IPS DF 6.9 (cell line): ENCODE data around the gene C2orf92.
A peak's percentile ranks its signal among the peaks of the same experiment; 100 is the strongest.

Experiments used
- DNase-seq: peaks from one replicate; pipeline ENCODE4 v3.0.0-alpha.2; 2013; ENCODE audit warnings: low read depth, low spot score
- H3K27ac ChIP-seq: one replicate; pipeline ENCODE4 v1.5.1; 2013; ENCODE audit warnings: low read length, control low read depth
- H3K27me3 ChIP-seq: 2 replicates; pipeline ENCODE4 v1.6.1; 2013; ENCODE audit warnings: mild to moderate bottlenecking, low read length; ENCODE audit not compliant: control insufficient read depth, insufficient read depth
- H3K36me3 ChIP-seq: 2 replicates; pipeline ENCODE4 v1.6.1; 2013; ENCODE audit warnings: low read length; ENCODE audit not compliant: control insufficient read depth, insufficient read depth
- H3K4me1 ChIP-seq: 2 replicates; pipeline ENCODE4 v1.6.1; 2013; ENCODE audit warnings: low read length; ENCODE audit not compliant: control insufficient read depth, insufficient read depth
- H3K4me3 ChIP-seq: 2 replicates; pipeline ENCODE4 v1.5.1; 2013; ENCODE audit warnings: mild to moderate bottlenecking, low read length
- H3K9me3 ChIP-seq: 2 replicates; pipeline ENCODE4 v1.6.1; 2013; ENCODE audit warnings: low read length, inconsistent platforms; ENCODE audit not compliant: control insufficient read depth, insufficient read depth
- WGBS: extraction: QIAGEN DNeasy Blood & Tissue Kit; methylation state at CpG from one replicate; pipeline ENCODE4 v1.1.7; 2013; ENCODE audit warnings: mixed read lengths, missing lambda C conversion rate; ENCODE audit not compliant: insufficient read length, insufficient coverage; 5-methylcytosine and 5-hydroxymethylcytosine counted together

Gene C2orf92

DNA sequence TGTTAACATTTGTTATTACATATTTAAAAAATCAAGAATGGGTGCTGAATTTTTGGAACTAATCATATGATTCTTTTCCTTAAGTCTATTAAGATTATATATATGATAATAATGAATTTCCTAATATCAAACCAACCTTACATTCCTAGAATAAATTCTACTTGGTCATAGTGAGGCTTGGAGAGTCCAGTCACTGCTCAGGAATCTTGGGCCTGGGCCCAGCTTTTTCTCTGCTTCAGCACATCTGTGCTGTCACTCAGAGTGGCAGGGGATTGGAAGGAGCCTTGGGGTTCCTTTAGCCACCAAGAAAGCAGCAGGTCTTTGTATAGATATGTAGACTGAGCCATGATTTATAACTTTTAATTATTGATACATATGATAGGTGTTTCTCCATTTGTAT lies 24.0 kb downstream of the C2orf92 start:
- H3K27me3 ChIP-seq = no peaks in the 10 kb centered on the region
- no peaks in the 10 kb centered on the region for H3K9me3 ChIP-seq
- H3K27ac ChIP-seq = no peak overlapping the region
- no peak overlapping the region for H3K4me3 ChIP-seq
- DNase-seq = no peak
- H3K36me3 ChIP-seq = no peaks in the 10 kb centered on the region
- H3K4me1 ChIP-seq = peaks cover 2% of the 10 kb centered on the region; the same call in 1 of the 2 replicates

DNA sequence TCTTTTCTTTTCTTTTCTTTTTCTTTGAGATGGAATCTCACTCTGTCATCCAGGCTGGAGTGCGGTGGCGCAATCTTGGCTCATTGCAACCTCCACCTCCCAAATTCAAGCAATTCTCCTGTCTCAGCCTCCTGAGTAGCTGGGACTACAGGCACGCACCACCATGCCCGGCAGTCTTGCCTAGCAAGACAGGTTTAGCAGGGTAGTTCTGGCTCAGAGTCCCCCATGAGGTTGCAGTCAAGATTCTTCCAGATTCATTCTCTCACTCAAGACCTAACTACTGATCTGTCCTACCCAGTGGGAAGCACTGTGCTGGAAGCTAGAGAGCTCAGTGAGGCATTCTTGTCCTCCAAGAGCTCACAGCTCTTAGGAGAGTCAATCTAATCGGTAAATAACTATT lies 26.2 kb downstream of the C2orf92 start:
- Histone ChIP-seq H3K27me3 (no peaks in the 10 kb centered on the region), H3K9me3 (no peaks in the 10 kb centered on the region), H3K36me3 (no peaks in the 10 kb centered on the region), H3K4me1 (peaks cover 2% of the 10 kb centered on the region; the same call in 1 of the 2 replicates), H3K27ac (no peak overlapping the region), H3K4me3 (no peak overlapping the region)
- no peak for DNase-seq
- no CpG with 5 or more reads among the region's 5 CpGs for WGBS

- Histone ChIP-seq H3K36me3 (no peaks in the 10 kb centered on the region), H3K9me3 (no peaks in the 10 kb centered on the region), H3K4me1 (no peaks in the 10 kb centered on the region), H3K27ac (no peak overlapping the region), H3K4me3 (no peak overlapping the region), H3K27me3 (no peaks in the 10 kb centered on the region)
- DNase-seq = peak; percentile 57
- no CpG with 5 or more reads among the region's 14 CpGs for WGBS
These were observed 28.0 kb downstream of the C2orf92 start for GRCh38 chr2:97697252-97698235.

DNA sequence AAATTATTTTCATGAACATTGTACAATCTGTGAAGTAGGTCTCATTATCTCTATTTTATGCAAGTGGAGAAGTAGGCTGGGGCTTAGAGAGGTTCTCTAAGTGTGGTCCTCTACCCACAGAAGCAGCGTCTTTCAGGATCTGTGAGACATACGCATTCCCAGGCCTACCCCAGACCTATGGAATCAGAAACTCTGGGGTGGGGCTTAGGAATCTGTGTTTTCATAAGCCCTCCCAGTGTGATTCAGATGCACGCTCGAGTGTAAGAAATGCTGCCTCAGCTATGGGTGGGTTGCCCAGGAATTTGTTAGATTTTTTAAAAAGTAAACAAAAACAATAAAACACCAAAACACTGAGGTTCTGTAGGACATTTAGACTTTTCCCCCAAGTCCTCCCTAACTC lies 29.0 kb downstream of the C2orf92 start:
- no CpG with 5 or more reads among the region's 4 CpGs for WGBS
- no peak overlapping the region for H3K4me3 ChIP-seq
- H3K4me1 ChIP-seq = no peaks in the 10 kb centered on the region
- H3K9me3 ChIP-seq = no peaks in the 10 kb centered on the region
- DNase-seq = no peak
- no peaks in the 10 kb centered on the region for H3K27me3 ChIP-seq
- H3K36me3 ChIP-seq = no peaks in the 10 kb centered on the region
- H3K27ac ChIP-seq = no peak overlapping the region

GRCh38 chr2:97699765-97700444 lies 30.4 kb downstream of the C2orf92 start:
- DNase-seq = peak; percentile 64
- no peaks in the 10 kb centered on the region for H3K9me3 ChIP-seq

DNA sequence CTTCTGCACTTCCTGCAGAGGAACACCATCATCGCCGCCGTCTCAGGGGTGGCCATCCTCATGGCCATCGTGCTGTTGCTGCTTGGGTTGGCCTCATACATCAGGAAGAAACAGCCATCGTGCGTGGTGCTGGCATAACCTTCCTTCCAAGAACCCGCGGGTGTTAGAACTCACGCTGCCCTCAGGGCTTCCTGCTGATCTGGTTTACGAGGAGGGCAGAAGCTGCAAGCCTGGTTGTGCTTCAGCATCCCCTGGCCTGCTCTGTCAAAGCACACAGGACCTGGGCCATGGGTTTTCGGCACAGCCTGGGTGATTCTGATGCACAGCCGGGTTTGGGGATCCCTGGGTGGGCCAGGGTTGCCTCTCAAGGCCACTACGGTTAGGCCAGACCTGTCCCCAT lies 31.7 kb downstream of the C2orf92 start:
- Histone ChIP-seq H3K4me3 (no peak overlapping the region), H3K27ac (no peak overlapping the region), H3K9me3 (no peaks in the 10 kb centered on the region), H3K4me1 (no peaks in the 10 kb centered on the region), H3K36me3 (no peaks in the 10 kb centered on the region), H3K27me3 (no peaks in the 10 kb centered on the region)
- no peak for DNase-seq
- no CpG with 5 or more reads among the region's 13 CpGs for WGBS

More at GRCh38 chr2:97699765-97700444, 30.4 kb downstream of the C2orf92 start:
- no CpG with 5 or more reads among the region's 11 CpGs for WGBS
- no peaks in the 10 kb centered on the region for H3K4me1 ChIP-seq
- no peak overlapping the region for H3K4me3 ChIP-seq
- no peaks in the 10 kb centered on the region for H3K27me3 ChIP-seq
- H3K36me3 ChIP-seq = no peaks in the 10 kb centered on the region
- H3K27ac ChIP-seq = no peak overlapping the region

DNA sequence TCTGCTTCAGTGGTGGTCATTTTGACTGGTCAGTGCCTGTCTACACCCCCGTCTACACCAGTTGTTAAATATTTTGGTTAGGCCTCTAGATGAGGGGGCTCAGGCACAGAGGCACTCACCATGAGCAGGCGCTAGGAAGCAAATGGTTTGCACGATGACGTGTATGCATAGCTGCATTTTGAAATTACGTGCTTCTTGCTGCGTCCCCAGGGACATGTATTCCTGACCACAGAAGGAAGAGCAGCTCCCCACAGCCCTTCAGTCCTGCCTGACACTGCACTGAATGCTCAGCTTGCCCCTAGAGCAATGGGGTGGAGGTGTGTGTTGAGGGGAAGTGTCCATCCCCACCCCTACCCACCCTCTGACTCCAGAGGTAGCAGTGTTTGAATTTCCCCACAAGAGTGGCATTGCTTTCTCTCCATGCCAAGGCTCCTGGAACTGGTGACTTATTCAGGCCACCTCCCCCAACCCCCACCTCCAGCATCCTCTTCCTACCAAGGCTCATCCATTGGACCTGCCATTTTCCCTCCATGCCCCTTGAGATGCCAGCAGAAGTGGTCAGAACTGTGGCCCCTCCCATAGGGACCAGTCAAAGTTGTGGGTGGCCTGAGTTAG lies 32.4 kb downstream of the C2orf92 start:
- DNase-seq = no peak
- no peaks in the 10 kb centered on the region for H3K27me3 ChIP-seq
- H3K27ac ChIP-seq = no peak overlapping the region
- WGBS = no CpG with 5 or more reads among the region's 6 CpGs
- no peaks in the 10 kb centered on the region for H3K36me3 ChIP-seq
- no peaks in the 10 kb centered on the region for H3K9me3 ChIP-seq
- H3K4me3 ChIP-seq = no peak overlapping the region
- H3K4me1 ChIP-seq = no peaks in the 10 kb centered on the region

GRCh38 chr2:97702731-97703470 lies 33.4 kb downstream of the C2orf92 start:
- DNase-seq = no peak
- Histone ChIP-seq H3K4me3 (no peak overlapping the region), H3K36me3 (no peaks in the 10 kb centered on the region), H3K9me3 (no peaks in the 10 kb centered on the region), H3K27ac (no peak overlapping the region), H3K4me1 (no peaks in the 10 kb centered on the region), H3K27me3 (no peaks in the 10 kb centered on the region)
- no CpG with 5 or more reads among the region's 19 CpGs for WGBS

GRCh38 chr2:97703741-97704140 lies 34.2 kb downstream of the C2orf92 start:
- DNase-seq = no peak
- Histone ChIP-seq H3K27me3 (no peaks in the 10 kb centered on the region), H3K4me3 (no peak overlapping the region), H3K4me1 (no peaks in the 10 kb centered on the region), H3K27ac (no peak overlapping the region), H3K9me3 (no peaks in the 10 kb centered on the region), H3K36me3 (no peaks in the 10 kb centered on the region)
- no CpG with 5 or more reads among the region's 3 CpGs for WGBS

DNA sequence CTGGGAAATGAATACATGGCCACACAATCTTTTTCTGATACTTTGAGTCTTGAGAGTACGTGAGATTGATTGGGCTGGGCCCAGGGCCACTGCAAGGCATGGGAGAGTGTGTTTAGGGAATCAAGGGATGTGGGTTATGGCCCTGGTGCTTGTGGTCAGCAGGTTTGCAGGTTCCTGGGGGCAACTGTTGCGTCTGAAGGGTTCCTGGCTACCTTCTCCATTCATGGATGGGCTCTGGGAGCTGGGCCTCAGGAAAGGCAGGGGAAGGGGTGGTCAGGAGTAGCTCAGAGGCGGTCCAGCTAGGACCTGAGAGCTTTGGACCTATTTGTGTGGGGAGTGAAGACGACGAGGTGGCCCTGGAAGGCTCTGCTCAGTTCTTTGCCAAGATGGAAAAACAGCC lies 35.5 kb downstream of the C2orf92 start:
- H3K4me1 ChIP-seq = no peaks in the 10 kb centered on the region
- no peak for DNase-seq
- H3K27ac ChIP-seq = no peak overlapping the region
- no CpG with 5 or more reads among the region's 5 CpGs for WGBS
- no peaks in the 10 kb centered on the region for H3K9me3 ChIP-seq
- H3K27me3 ChIP-seq = no peaks in the 10 kb centered on the region
- no peak overlapping the region for H3K4me3 ChIP-seq
- H3K36me3 ChIP-seq = no peaks in the 10 kb centered on the region
